GM12878 (cell line): ENCODE data around the gene PHACTR1. TPM values are rescaled to one million over a fixed set of nuclear protein-coding genes. Genes with fewer than 3 reads are reported as not detected.

ENCODE experiments used
- ATAC-seq: fragments of 200-7000 bp; cut with Tn5 transposase; 3 replicates; pipeline ENCODE4 v1.9.1; 2020; ENCODE audit warnings: mild to moderate bottlenecking, moderate library complexity
- BruUV-seq: library from RNA; stranded (reverse); fragments of 400-500 nt; replicated peaks from 2 replicates; lab custom pipeline; 2021; lab: Mats Ljungman, UMichigan
- CTCF ChIA-PET: fragments of 300-600 bp; sonication (Branson Sonifier 250); formaldehyde crosslinking; extraction: SDS; loops from one replicate; lab custom pipeline; 2021; ENCODE audit warnings: inconsistent platforms; lab: Yijun Ruan, JAX
- POLR2A ChIA-PET: fragments of 350-600 bp; formaldehyde crosslinking; extraction: SDS; loops from one replicate; lab custom pipeline; 2021; ENCODE audit warnings: inconsistent platforms; lab: Charles Lee
- RAD21 ChIA-PET: fragments of 300-600 bp; sonication (Branson Sonifier 250); formaldehyde crosslinking; loops from one replicate; lab custom pipeline; 2023; ENCODE audit warnings: antibody characterized with exemption; ENCODE audit not compliant: unreplicated experiment; lab: Charles Lee
- SMC1A ChIA-PET: fragments of 300-600 bp; sonication (Branson Sonifier 250); formaldehyde crosslinking; loops from one replicate; lab custom pipeline; 2023; ENCODE audit not compliant: unreplicated experiment, uncharacterized antibody; lab: Charles Lee
- DNase-seq: peaks from one replicate; pipeline ENCODE4 v3.0.0-alpha.2; 2011; ENCODE audit warnings: low read depth, low spot score
- FAIRE-seq: peaks from 3 replicates; lab custom pipeline; 2011; peaks lifted over from hg19 to GRCh38; lab: Jason Lieb, UNC
- H2AFZ ChIP-seq: 2 replicates; pipeline ENCODE4 v1.6.0; 2011; ENCODE audit warnings: low read depth, low read length, control low read depth; ENCODE audit not compliant: control insufficient read depth
- H3K27ac ChIP-seq: 2 replicates; pipeline ENCODE4 v1.5.1; 2011; ENCODE audit warnings: control low read depth; ENCODE audit not compliant: control insufficient read depth, insufficient read depth
- H3K27me3 ChIP-seq, 2 experiments: replicated peaks in 1 of 2; 2 replicates each; pipeline versions ENCODE4 v1.6.0 to v1.6.1; 2011; ENCODE audit warnings: low read length in 1 of 2; ENCODE audit not compliant: control insufficient read depth in 2 of 2, insufficient read depth in 2 of 2
- H3K36me3 ChIP-seq, 2 experiments: 2 replicates each; pipeline ENCODE4 v1.5.1; 2011; ENCODE audit warnings: low read length in 1 of 2; ENCODE audit not compliant: control insufficient read depth in 2 of 2, insufficient read depth in 2 of 2
- H3K4me1 ChIP-seq: 2 replicates; pipeline ENCODE4 v1.6.1; 2011; ENCODE audit warnings: mild to moderate bottlenecking, low read length, moderate library complexity, mixed read lengths; ENCODE audit not compliant: control insufficient read depth, insufficient read depth
- H3K4me2 ChIP-seq: 2 replicates; pipeline ENCODE4 v1.6.0; 2011; ENCODE audit warnings: control low read depth; ENCODE audit not compliant: control insufficient read depth, insufficient read depth
- H3K4me3 ChIP-seq: fragments of 200-600 bp; sonication (generic); 2 replicates; pipeline ENCODE4 v1.5.1; 2016
- H3K79me2 ChIP-seq: 2 replicates; pipeline ENCODE4 v1.6.0; 2011; ENCODE audit warnings: low read length; ENCODE audit not compliant: control insufficient read depth, insufficient read depth
- H3K9ac ChIP-seq: 2 replicates; pipeline ENCODE4 v1.8.0; 2011; ENCODE audit warnings: low read length, control low read depth, mixed read lengths; ENCODE audit not compliant: control insufficient read depth, insufficient read depth
- H3K9me3 ChIP-seq: replicated peaks from 3 replicates; pipeline ENCODE4 v1.5.1; 2011; ENCODE audit warnings: mild to moderate bottlenecking, low read length; ENCODE audit not compliant: control insufficient read depth, insufficient read depth
- H4K20me1 ChIP-seq: 2 replicates; pipeline ENCODE4 v1.6.0; 2011; ENCODE audit not compliant: control insufficient read depth, insufficient read depth
- E2F4 ChIP-seq: IDR thresholded peaks from 2 replicates; pipeline ENCODE4 v1.6.1; 2012; ENCODE audit warnings: low read depth, low read length, improper control_type of control experiment
- HCFC1 ChIP-seq: fragments of 150-350 bp; IDR thresholded peaks from 2 replicates; pipeline ENCODE4 v1.6.1; 2014; ENCODE audit warnings: low read length
- IKZF1 ChIP-seq: fragments of 450-650 bp; conservative IDR thresholded peaks from 2 replicates; pipeline ENCODE4 v1.6.1; 2017; ENCODE audit warnings: antibody characterized with exemption, mild to moderate bottlenecking
- NFXL1 ChIP-seq: fragments of 450-650 bp; IDR thresholded peaks from 2 replicates; pipeline ENCODE4 v1.6.1; 2017; ENCODE audit warnings: antibody characterized with exemption, mild to moderate bottlenecking, borderline replicate concordance
- POLR2AphosphoS5 ChIP-seq: IDR thresholded peaks from 2 replicates; pipeline ENCODE4 v1.6.1; 2011; ENCODE audit warnings: mild to moderate bottlenecking, low read length, inconsistent platforms
- SP1 ChIP-seq: IDR thresholded peaks from one replicate; pipeline ENCODE4 v1.6.1; 2011; ENCODE audit warnings: low read depth, low read length
- SUZ12 ChIP-seq: fragments of 200-600 bp; sonication (generic); IDR thresholded peaks from one replicate; pipeline ENCODE4 v1.6.1; 2018; ENCODE audit warnings: antibody characterized with exemption, mild to moderate bottlenecking; ENCODE audit not compliant: unreplicated experiment
- TCF12 ChIP-seq: IDR thresholded peaks from 2 replicates; pipeline ENCODE4 v1.6.1; 2011; ENCODE audit warnings: low read depth, mild to moderate bottlenecking, low read length
- WGBS: methylation state at CpG from one replicate; pipeline ENCODE4 v1.1.6; 2016; ENCODE audit warnings: low lambda C conversion rate; ENCODE audit not compliant: insufficient replicate concordance, insufficient coverage; ENCODE audit errors: missing lambda C conversion rate; 5-methylcytosine and 5-hydroxymethylcytosine counted together
- in situ Hi-C: fragments of 300-500 bp; cut with MboI; formaldehyde crosslinking; loops from 9 replicates; pipeline ENCODE4 v1.14.3; 2018; ENCODE audit warnings: mixed read lengths
- intact Hi-C: fragments of 100-400 bp; cut with micrococcal nuclease; formaldehyde crosslinking; loops from one replicate; pipeline ENCODE4 v1.14.2; 2022; ENCODE audit not compliant: unreplicated experiment
- polyA plus RNA-seq, 11 experiments: library from polyadenylated mRNA; depleted of rRNA in 4 of 11; unstranded in 6 of 11; stranded (reverse) in 5 of 11; fragments of >200 nt; fragmentation: Nextera tagmentation in 4 of 11; fragmentation: Illumina TruSeq in 1 of 11; extraction: Ambion mirVana in 4 of 11; extraction: Trizol in 1 of 11; gene quantifications; 1 replicate in 1 of 11; 2 replicates in 10 of 11; pipeline versions ENCODE4 v1.2.1 to v1.2.3, GENCODE V29; 2011 to 2016; ENCODE audit warnings: inconsistent platforms in 2 of 11, missing spikeins in 2 of 11, low read depth in 1 of 11
- total RNA-seq, 4 experiments: library from RNA; depleted of rRNA in 3 of 4; stranded (reverse); fragments of >200 nt in 3 of 4; fragmentation: Illumina TruSeq in 1 of 4; extraction: Trizol in 1 of 4; gene quantifications; 2 replicates each; pipeline versions ENCODE4 v1.2.1 to v1.2.3, GENCODE V29; 2013 to 2021
- TF ChIP-seq, protein P1 (sequence below): fragments of 450-650 bp; formaldehyde crosslinking; IDR thresholded peaks from 2 replicates; pipeline ENCODE4 v1.4.0; 2020; ENCODE audit warnings: mild to moderate bottlenecking, moderate library complexity
- TF ChIP-seq, protein P2 (sequence below): IDR thresholded peaks from 2 replicates; pipeline ENCODE4 v1.6.1; 2012; ENCODE audit warnings: low read length, inconsistent platforms

PHACTR1 gene
- total and polyA plus RNA-seq, 10 of the 15 experiments (the other 5 are each of a cell fraction or from before 2014, with no cell fraction given) = 34.2 to 94.6 (median 62.3) TPM

DNA sequence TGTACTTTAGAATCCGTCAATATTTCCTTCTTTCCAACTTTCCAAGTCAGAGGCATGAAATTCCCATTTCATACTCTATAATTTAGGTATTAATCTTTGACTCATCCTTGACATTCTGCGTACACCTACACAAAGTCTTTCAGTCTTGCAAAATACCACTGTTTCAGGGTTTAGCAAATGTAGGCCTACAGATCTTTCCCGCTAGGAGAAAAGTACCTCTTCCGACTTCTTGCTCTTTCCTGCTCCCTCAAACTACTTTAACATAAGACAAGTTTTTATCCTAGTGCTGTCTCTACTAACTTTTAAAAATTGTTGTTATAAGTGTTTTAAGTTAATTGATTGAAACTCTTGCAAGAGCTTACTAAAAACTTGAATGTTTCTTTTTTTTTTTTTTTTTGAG lies 18.3 kb upstream of the PHACTR1 start:
- ATAC-seq (no peak), DNase-seq (no peak), FAIRE-seq (no peak)
- intact Hi-C loops (no loop called here), in situ Hi-C loops (no loop called here)
- BruUV-seq = no TSS peak
- Histone ChIP-seq H3K4me3 (no peak overlapping the region), H3K79me2 (no peaks in the 10 kb centered on the region), H3K4me1 (no peaks in the 10 kb centered on the region), H4K20me1 (no peaks in the 10 kb centered on the region), H3K36me3 (no peaks in the 10 kb centered on the region), H2AFZ (no peak overlapping the region), H3K27ac (no peak overlapping the region), H3K9me3 (no peaks in the 10 kb centered on the region; the same call in 2 of the 3 replicates), H3K9ac (no peak overlapping the region), H3K4me2 (no peak overlapping the region), H3K27me3 (no peaks in the 10 kb centered on the region; a peak in 2 of 4 replicates)
- RAD21 ChIA-PET = no interaction called here
- SMC1A ChIA-PET = no interaction called here
- POLR2A ChIA-PET = no interaction called here
- CTCF ChIA-PET = no interaction called here
- 52% methylated on average over 4 of the region's 4 CpGs for WGBS
- TF ChIP-seq E2F4 (no peak), HCFC1 (no peak), POLR2AphosphoS5 (no peak), SUZ12 (no peak), IKZF1 (no peak), SP1 (no peak), NFXL1 (no peak), TCF12 (no peak)
- TF ChIP-seq, protein P1, sequence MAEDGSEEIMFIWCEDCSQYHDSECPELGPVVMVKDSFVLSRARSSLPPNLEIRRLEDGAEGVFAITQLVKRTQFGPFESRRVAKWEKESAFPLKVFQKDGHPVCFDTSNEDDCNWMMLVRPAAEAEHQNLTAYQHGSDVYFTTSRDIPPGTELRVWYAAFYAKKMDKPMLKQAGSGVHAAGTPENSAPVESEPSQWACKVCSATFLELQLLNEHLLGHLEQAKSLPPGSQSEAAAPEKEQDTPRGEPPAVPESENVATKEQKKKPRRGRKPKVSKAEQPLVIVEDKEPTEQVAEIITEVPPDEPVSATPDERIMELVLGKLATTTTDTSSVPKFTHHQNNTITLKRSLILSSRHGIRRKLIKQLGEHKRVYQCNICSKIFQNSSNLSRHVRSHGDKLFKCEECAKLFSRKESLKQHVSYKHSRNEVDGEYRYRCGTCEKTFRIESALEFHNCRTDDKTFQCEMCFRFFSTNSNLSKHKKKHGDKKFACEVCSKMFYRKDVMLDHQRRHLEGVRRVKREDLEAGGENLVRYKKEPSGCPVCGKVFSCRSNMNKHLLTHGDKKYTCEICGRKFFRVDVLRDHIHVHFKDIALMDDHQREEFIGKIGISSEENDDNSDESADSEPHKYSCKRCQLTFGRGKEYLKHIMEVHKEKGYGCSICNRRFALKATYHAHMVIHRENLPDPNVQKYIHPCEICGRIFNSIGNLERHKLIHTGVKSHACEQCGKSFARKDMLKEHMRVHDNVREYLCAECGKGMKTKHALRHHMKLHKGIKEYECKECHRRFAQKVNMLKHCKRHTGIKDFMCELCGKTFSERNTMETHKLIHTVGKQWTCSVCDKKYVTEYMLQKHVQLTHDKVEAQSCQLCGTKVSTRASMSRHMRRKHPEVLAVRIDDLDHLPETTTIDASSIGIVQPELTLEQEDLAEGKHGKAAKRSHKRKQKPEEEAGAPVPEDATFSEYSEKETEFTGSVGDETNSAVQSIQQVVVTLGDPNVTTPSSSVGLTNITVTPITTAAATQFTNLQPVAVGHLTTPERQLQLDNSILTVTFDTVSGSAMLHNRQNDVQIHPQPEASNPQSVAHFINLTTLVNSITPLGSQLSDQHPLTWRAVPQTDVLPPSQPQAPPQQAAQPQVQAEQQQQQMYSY (CRISPR knock-in tag) = no peak
- TF ChIP-seq, protein P2, sequence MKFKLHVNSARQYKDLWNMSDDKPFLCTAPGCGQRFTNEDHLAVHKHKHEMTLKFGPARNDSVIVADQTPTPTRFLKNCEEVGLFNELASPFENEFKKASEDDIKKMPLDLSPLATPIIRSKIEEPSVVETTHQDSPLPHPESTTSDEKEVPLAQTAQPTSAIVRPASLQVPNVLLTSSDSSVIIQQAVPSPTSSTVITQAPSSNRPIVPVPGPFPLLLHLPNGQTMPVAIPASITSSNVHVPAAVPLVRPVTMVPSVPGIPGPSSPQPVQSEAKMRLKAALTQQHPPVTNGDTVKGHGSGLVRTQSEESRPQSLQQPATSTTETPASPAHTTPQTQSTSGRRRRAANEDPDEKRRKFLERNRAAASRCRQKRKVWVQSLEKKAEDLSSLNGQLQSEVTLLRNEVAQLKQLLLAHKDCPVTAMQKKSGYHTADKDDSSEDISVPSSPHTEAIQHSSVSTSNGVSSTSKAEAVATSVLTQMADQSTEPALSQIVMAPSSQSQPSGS = no peak
- TF ChIP-seq, all 136 proteins: peak for 0
